Measurements from ENCODE around the gene EEF1G. TPM values are rescaled to one million over a fixed set of nuclear protein-coding genes. Genes with fewer than 3 reads are reported as not detected.

The EEF1G gene
- total RNA-seq, 1 donor from 2014 or later, result 1,298 TPM

DNA sequence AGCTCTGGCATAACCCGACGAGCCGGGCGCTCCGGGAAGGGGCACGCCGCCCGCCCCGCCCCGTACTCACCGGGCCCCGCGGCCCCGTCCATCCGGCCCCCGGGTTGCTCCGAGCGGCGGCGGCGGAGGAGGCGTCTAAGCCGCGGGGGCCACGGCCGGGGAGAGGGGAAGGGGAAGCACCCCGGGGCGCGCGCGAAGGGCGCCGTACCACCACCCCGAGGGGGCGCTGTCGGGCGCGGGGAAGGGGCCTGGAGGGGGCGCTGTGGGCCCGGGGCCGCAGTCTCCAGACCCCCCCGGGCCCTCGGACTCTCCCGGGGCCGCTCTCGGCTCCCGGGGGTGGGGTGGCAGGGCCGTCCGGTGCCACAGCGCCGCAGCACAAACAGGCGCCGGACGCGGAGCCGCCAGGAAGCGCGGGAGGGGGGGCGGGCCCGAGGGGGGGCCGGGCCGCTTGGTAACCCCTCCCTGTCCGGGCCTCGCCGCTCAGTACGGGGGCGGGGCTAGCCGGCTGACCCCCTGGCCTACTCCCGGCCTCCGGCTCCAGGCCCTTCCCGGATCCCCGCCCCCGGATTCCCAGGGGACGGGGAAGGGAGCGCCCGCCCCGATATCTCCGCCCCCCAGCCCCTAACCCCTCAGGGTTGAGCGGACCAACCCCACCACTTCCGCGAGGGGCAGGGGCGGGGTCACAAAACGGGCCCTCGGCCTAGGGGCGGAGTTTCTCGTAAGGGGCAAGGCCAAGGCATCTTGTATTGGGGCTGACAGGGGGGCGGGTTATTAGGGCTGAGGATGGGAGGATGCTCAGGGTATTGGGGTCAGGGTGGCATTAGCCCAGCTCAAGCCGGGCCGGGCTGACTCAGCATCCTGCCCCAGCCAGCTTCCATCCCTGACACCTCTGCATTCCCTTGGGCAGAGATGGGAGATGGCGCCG is 38.9 kb upstream of the EEF1G start, which contains the start of the genes EML3 and ROM1:
Gene EML3 (minus strand): TSS at position 410 of the 925 bp plus-strand sequence. CDS start 318 bp downstream, at position 92.
Gene ROM1 (plus strand): TSS at position 892 of the 925 bp plus-strand sequence. CDS start 25 bp downstream, at position 917.
- no peak for FAIRE-seq

DNA sequence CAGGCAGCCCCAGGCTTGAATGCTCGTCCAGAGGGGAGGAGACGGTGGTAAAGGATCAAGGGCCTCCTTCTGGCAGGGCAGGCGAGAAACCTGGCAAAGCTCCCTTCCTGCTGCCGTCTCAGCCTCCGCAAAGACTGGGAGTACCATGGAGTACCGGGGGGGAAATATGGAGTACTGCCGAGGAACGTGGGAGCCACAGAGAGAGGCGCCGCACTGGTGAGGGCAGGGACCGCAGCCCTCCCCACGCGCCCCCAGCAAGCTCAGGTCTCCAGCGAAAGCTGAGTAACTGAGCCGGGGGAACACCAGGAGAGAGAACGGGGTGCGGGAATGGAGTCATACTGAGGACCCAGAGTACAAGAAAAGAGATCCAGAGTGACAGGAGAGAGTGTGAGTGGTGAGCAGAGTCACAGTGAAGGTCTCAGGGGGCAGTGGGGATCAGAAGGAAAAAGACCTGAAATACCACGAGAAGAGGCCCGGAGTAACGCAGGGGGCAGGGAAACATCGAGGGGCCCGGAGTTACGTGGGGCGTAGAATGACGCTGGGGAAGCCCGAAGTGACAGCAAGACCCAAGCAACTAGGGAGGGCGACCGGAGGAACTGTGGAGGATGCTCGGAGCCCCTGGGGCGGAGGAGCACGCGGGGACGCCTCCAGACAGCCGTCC is 38.1 kb upstream of the EEF1G start:
- H3K79me2 ChIP-seq (ENCODE audit: insufficient read depth, low read length), result peaks cover 9% of the 10 kb centered on the region
- Mint-ChIP-seq H3K27me3 (ENCODE audit: low read depth, unreplicated experiment) (no peaks in the 10 kb centered on the region), H3K4me1 (ENCODE audit: low read depth, unreplicated experiment) (peaks cover 14% of the 10 kb centered on the region), H3K9me3 (ENCODE audit: unreplicated experiment) (no peaks in the 10 kb centered on the region), H3K36me3 (ENCODE audit: low read depth, unreplicated experiment) (peaks cover 13% of the 10 kb centered on the region), H3K27ac (ENCODE audit: unreplicated experiment) (peak overlapping the region; percentile 89), H3K4me3 (ENCODE audit: unreplicated experiment) (peak overlapping the region; percentile 98)
- peak overlapping the region; percentile 87 for H3K9ac ChIP-seq (ENCODE audit: low read length)
- peak overlapping the region; percentile 63 for H2AFZ ChIP-seq (ENCODE audit: low read depth, low read length)
- peaks cover 8% of the 10 kb centered on the region for H3K36me3 ChIP-seq (ENCODE audit: insufficient read depth, low read length)
- no peaks in the 10 kb centered on the region for H3K27me3 ChIP-seq (ENCODE audit: insufficient read depth, low read length)
- no peak for TF ChIP-seq EZH2 (IDR thresholded peaks at IDR 0.05; ENCODE audit: insufficient read depth, low read length)
- TF ChIP-seq CTCF (IDR thresholded peaks at IDR 0.05; ENCODE audit: insufficient read depth, low read depth, low read length), result no peak
- H3K4me3 ChIP-seq (ENCODE audit: insufficient read depth, low read depth, low read length), result peak overlapping the region; percentile 82
- H3K27ac ChIP-seq (ENCODE audit: low read depth, low read length), result peak overlapping the region; percentile 56
- no peaks in the 10 kb centered on the region for H3K9me3 ChIP-seq (ENCODE audit: insufficient read depth, low read depth, low read length)
- DNase-seq (ENCODE audit: low read depth) (peak; percentile 60), FAIRE-seq (no peak)
- peaks cover 6% of the 10 kb centered on the region for H4K20me1 ChIP-seq (ENCODE audit: insufficient read depth, low read length)
- H3K4me1 ChIP-seq (ENCODE audit: insufficient read depth, low read length), result peaks cover 11% of the 10 kb centered on the region
- H3K4me2 ChIP-seq (ENCODE audit: low read length), result peak overlapping the region; percentile 96

More for the DNA sequence above, 38.9 kb upstream of the EEF1G start, which contains the start of the genes EML3 and ROM1:
- Mint-ChIP-seq H3K27me3 (ENCODE audit: low read depth, unreplicated experiment) (no peaks in the 10 kb centered on the region), H3K36me3 (ENCODE audit: low read depth, unreplicated experiment) (peaks cover 11% of the 10 kb centered on the region), H3K27ac (ENCODE audit: unreplicated experiment) (peak within 1 kb of the TSS; percentile 89), H3K4me1 (ENCODE audit: low read depth, unreplicated experiment) (peaks cover 14% of the 10 kb centered on the region), H3K9me3 (ENCODE audit: unreplicated experiment) (no peaks in the 10 kb centered on the region), H3K4me3 (ENCODE audit: unreplicated experiment) (peak within 1 kb of the TSS; percentile 98)
- peaks cover 7% of the 10 kb centered on the region for H3K36me3 ChIP-seq (ENCODE audit: insufficient read depth, low read length)
- no peaks in the 10 kb centered on the region for H3K9me3 ChIP-seq (ENCODE audit: insufficient read depth, low read depth, low read length)
- H3K4me1 ChIP-seq (ENCODE audit: insufficient read depth, low read length), result peaks cover 11% of the 10 kb centered on the region
- H3K4me3 ChIP-seq (ENCODE audit: insufficient read depth, low read depth, low read length), result peak within 1 kb of the TSS; percentile 82
- H3K79me2 ChIP-seq (ENCODE audit: insufficient read depth, low read length), result peaks cover 9% of the 10 kb centered on the region
- H2AFZ ChIP-seq (ENCODE audit: low read depth, low read length), result peak within 1 kb of the TSS; percentile 63
- peak within 1 kb of the TSS; percentile 56 for H3K27ac ChIP-seq (ENCODE audit: low read depth, low read length)
- DNase-seq (ENCODE audit: low read depth), result peak; percentile 48
- peak within 1 kb of the TSS; percentile 87 for H3K9ac ChIP-seq (ENCODE audit: low read length)
- peaks cover 4% of the 10 kb centered on the region for H4K20me1 ChIP-seq (ENCODE audit: insufficient read depth, low read length)
- H3K4me2 ChIP-seq (ENCODE audit: low read length), result peak within 1 kb of the TSS; percentile 96
- TF ChIP-seq EZH2 (IDR thresholded peaks at IDR 0.05; ENCODE audit: insufficient read depth, low read length) (no peak), CTCF (IDR thresholded peaks at IDR 0.05; ENCODE audit: insufficient read depth, low read depth, low read length) (peak; percentile 9)
- H3K27me3 ChIP-seq (ENCODE audit: insufficient read depth, low read length), result no peaks in the 10 kb centered on the region
